ENCODE data around the gene KCNJ2.

The KCNJ2 gene

GRCh38 chr17:70158180-70158579, 11.2 kb upstream of the KCNJ2 start:
- TF ChIP-seq, protein P1, sequence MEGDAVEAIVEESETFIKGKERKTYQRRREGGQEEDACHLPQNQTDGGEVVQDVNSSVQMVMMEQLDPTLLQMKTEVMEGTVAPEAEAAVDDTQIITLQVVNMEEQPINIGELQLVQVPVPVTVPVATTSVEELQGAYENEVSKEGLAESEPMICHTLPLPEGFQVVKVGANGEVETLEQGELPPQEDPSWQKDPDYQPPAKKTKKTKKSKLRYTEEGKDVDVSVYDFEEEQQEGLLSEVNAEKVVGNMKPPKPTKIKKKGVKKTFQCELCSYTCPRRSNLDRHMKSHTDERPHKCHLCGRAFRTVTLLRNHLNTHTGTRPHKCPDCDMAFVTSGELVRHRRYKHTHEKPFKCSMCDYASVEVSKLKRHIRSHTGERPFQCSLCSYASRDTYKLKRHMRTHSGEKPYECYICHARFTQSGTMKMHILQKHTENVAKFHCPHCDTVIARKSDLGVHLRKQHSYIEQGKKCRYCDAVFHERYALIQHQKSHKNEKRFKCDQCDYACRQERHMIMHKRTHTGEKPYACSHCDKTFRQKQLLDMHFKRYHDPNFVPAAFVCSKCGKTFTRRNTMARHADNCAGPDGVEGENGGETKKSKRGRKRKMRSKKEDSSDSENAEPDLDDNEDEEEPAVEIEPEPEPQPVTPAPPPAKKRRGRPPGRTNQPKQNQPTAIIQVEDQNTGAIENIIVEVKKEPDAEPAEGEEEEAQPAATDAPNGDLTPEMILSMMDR (IDR thresholded peaks at IDR 0.05; ENCODE audit: low read depth, low read length) = no peak
- no peak for DNase-seq (ENCODE audit: extremely low read depth, low read depth)

DNA sequence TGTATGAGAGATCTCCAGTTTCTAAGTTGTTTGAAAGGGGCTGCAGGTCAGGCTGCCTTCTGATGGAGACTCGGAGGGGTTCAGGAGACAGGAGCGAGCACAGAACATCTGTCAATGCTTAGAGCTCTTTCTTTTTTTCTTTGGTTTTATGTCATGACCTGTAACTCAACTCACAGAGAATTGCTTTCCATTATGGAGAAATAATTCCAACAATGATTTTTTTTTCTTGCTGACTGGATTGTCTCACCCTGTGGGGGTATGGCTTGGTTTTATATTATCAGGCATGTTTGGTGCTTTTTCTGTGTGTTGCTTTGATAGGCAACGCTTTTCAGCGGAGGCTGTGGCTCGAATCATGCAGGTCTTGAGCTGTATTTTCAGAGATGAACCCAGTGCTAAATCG, 10.7 kb upstream of the KCNJ2 start:
- no peak for DNase-seq (ENCODE audit: extremely low read depth, low read depth)
- TF ChIP-seq, protein P1 (IDR thresholded peaks at IDR 0.05; ENCODE audit: low read depth, low read length) = no peak

DNA sequence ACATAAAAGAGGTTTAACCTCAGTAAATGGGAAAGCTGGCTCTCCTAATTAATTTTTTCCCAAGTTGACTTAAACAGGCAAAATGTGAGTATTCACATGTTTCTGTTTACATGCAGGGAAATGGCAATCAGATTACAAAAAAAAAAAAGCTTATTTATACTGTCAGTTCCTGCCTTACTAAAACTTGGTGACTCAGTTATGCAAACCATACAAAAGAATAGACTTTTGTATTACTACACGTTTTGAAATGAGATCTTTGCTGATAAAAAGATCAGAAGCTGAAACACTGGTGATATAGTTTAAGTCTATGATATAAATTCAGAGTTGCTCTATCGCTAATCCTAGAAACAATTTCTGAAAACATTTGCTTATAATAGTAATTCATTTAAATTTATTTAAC, 9.4 kb upstream of the KCNJ2 start:
- TF ChIP-seq, protein P1 (IDR thresholded peaks at IDR 0.05; ENCODE audit: low read depth, low read length) = no peak
- DNase-seq (ENCODE audit: extremely low read depth, low read depth) = no peak

DNA sequence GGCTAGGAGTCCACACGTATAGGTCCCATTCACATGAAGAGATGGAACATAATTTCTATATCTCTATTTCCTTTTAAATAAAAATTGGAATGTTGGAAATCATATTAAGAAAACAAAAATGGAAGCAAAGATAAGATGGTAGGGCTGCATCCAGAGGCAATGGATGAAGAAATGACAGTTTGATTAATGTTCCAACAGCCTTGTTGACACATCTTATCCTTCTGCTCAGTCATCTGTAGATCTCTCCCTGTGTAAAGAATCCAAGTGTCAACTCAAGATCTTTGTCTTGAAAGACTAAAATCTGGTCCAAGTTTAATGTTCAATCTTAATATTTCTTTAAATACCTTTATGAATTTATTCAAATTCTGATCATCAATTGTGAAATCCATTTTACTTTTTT, 7.8 kb upstream of the KCNJ2 start:
- no peak for DNase-seq (ENCODE audit: extremely low read depth, low read depth)
- TF ChIP-seq, protein P1 (IDR thresholded peaks at IDR 0.05; ENCODE audit: low read depth, low read length) = no peak

DNA sequence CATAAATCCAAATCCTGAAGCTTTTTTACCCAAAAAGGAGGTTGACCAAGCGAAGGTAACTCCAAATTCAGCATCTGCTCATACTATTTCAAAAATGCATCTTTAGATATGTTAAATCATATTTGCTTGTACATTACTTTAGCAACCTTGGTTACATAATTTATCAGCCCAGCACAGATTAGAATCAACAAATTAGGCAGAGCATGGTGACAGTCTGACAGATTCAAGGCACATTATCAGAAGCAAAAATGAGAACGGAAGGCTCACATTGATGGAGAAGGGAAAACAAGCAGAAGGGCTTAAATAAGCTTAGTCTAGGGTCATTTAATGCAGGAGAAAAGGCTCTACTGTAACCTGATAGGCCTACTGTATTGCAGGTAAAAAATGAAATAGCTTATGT, 3.9 kb upstream of the KCNJ2 start:
- no peak for DNase-seq (ENCODE audit: extremely low read depth, low read depth)
- TF ChIP-seq, protein P1 (IDR thresholded peaks at IDR 0.05; ENCODE audit: low read depth, low read length) = no peak

DNA sequence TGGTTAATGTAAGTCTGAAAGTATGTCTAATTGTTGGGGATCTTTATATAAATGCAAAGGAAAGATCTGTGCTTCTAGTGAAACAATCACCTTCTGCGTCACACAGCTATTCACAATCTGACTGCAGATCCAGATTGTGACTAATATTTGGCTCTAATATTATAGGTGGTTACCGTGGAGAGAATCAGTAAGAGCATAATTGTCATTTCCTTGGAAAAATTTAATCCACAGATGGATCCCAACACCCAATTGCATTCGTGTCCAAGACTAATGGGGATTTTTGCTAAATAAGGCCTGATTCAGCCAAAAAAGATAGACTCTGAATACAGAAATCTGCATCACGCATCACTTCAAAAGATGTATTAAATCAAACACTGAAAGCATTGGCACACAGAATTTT, 2.7 kb upstream of the KCNJ2 start:
- DNase-seq (ENCODE audit: extremely low read depth, low read depth) = no peak
- TF ChIP-seq, protein P1 (IDR thresholded peaks at IDR 0.05; ENCODE audit: low read depth, low read length) = no peak

- DNase-seq (ENCODE audit: extremely low read depth, low read depth) = peak; percentile 36
- TF ChIP-seq, protein P1 (IDR thresholded peaks at IDR 0.05; ENCODE audit: low read depth, low read length) = peak; percentile 76
Measured at GRCh38 chr17:70168044-70168976, 1.0 kb upstream of the KCNJ2 start.

Measured in AG09319 (cell line).